HG02884 (cell line): ENCODE data around the gene PRKG1.
A peak's percentile ranks its signal among the peaks of the same experiment; 100 is the strongest.

Experiments
- ATAC-seq: cut with Tn5 transposase; IDR thresholded peaks from one replicate; pipeline ENCODE4 v1.9.1; 2021; ENCODE audit warnings: mild to moderate bottlenecking, moderate library complexity; ENCODE audit not compliant: unreplicated experiment

Gene PRKG1

DNA sequence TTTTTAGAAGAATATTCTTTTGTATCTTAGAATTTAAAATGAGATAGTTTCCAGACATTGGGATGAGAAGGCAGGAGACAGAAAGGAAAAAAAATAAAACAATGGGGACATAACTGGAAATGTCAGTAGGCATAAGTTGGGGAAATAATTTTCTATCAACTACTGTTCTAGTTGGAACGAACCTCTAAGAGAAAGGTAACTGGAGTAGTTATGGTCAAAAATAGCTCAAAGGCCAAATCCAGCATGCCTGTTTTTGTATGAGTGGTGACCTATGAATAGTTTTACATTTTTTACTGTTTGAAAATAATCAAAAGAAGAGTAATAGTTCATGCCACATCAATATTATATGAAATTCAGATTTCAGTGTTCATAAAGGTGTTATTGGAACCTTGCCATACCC is 877.3 kb downstream of the PRKG1 start:
- ATAC-seq: no peak

DNA sequence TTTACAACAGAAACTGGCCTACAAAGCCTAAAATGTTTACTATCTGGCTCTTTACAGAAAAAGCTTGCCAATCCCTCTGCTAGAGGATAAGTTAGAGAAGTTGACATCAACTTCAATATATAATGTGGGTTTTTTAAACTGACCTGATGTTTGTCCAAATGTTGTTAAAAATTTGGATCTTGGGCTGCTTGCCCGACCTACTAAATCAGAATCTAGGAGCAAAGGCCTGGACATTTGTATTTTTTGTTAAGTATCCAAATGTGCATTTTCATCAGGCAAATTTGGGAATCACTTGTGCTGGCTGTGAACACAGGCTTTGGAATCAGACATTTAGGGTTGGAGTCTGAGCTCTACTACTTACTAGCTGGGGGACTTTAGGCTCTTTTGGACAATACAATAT is 877.8 kb downstream of the PRKG1 start:
- ATAC-seq: no peak

DNA sequence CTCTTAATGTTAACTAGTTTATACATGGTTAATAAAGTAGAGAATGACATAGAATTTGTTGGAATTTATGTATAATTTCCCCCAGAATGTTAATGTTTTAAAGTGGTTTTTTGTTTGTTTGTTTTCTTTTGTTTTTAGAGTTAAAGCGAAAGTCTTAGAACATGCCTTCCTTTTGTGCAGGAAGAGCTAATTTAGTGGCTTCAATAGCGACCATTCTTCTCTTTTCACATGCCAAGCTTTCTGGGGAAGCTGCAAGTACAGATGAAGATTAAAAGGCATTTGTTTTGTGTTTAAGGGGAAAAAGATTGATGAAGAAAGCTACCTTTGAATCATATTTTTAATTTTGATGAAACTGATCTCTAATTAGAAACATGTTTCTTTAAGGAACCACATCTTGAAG is 881.4 kb downstream of the PRKG1 start:
- ATAC-seq: no peak

DNA sequence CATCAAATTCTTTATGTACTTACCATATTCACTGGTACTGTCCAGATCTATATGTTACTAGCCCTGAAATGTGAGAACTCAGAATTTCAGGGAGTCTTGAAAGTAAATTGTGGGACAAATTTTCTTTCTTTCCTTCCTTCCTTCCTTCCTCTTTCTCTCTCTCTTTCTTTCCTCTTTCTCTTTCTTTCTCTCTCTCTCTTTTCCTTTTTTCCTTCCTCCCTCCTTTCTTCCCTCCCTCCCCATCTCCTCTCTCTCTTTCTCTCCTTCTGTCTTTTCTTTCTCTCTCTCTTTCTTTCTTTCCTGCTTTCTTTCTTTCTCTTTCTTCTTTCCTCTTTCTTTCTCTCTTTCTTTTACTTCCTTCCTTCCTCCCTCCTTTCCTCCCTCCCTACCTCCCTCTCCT is 882.5 kb downstream of the PRKG1 start:
- no peak for ATAC-seq

DNA sequence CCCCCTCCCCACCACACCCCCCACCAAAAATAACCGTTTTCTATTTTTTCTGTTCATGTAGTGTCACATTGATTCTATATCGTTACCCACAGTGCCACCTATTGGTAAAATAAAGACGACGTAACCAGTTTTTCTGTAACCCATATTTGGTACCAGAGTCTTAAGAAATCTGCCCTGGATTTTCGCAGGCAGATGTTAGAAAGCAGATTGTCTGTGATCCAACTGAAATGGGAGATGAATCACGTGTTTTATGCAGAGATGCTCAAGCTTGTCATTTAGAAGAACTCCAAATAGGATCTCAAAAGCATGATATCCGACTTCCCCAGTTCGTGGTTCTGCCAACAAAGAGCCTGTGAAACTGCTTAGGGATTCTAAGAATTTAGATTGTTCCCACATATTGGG is 886.2 kb downstream of the PRKG1 start:
- ATAC-seq: peak; percentile 63

DNA sequence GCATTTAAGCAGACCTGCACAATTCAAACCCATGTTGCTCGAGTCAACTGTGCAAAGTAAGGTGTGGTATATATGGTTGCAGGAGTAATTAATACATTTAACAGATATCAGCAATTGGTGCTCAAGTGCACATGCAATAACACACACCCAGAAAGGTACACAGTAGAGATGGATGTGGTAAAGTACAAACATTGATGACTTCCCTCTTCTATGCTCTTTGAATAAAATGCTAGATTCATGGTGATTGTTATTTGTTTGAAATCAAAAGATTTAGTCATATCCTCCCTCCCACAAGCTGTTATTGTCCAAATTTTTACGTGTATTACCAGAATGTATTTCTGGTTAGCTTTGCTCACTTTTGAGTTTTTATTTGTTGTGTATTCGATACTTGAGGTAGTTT is 887.1 kb downstream of the PRKG1 start:
- ATAC-seq: no peak

DNA sequence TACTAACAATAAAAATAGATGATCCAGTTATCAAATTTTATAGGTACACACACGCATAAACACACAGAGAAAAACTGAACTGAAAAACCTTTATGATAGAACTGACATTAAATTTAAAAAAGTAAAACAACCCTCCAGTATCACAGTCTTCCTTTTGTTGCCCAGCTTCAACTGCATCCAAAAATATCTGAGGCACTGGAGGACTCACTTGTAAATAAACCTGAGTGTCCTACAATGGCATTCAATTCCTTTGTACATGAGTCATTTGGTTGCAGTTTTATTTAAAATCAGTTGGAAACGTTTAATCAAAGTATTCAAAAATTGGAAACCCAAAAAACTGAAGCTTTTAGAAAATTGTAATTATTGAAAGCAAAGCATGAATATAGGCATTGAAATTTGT is 890.3 kb downstream of the PRKG1 start:
- ATAC-seq: no peak

DNA sequence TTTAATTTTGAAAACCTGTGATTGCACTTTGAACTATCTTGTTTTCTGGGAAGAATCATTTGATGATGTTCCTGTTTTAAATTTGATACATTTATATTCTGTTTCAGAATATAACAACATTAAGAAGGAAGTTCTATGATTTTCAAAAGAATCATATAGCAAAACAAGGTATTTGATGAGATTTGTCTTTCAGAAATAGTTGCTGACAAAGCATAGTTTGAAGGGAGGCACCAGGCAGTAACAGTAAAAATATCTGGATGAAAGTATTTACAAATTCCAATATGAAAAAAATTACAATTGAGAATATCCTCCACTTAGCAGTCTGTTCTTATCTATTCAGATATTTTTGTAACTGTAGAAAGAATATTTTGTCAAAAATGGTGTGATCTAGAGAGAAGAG is 891.2 kb downstream of the PRKG1 start:
- no peak for ATAC-seq

DNA sequence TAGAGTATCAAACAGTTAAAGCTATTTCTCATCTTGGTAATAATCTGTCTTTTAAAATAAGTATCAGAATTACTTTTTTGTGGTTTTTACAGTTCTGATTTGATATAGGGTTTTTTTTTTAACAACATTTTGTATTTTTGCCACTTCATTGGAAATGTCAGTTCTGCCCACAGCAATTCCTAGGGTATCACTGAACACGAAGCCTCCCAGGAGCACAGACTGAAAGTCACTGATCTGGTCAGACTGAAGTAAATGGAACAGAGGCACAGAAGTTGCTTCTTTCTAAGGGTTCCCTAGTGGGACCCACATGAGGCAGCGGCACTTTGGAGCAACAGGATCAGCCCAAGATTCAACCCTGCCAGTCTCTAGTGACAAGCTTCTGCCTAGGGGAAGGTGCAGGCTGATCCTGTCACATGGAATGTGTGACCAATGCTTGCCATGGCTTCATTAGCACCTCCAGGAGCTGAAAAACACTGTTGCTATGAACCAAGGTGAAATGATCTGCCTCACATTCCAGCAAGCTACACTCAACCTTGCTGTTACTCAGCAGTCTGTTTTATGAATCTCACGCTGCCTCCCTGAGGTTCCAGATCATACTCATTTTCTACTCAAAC is 898.6 kb downstream of the PRKG1 start:
- no peak for ATAC-seq

DNA sequence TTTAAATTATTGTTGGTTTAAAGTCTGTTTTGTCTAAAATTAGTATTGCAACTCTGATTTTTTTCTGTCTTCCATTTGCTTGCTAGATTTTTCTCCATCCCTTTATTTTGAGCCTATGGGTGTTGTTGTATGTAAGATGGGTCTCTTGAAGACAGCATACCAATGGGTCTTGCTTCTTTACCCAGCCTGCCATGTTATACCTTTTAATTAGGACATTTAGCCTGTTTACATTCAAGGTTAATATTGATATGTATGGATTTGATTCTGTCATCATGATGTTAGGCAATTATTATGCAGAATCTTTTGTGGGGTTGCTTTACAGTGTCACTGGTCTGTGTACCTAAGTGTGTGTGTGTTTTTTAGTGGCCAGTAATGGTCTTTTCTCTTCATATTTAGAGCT is 906.5 kb downstream of the PRKG1 start:
- ATAC-seq: no peak

DNA sequence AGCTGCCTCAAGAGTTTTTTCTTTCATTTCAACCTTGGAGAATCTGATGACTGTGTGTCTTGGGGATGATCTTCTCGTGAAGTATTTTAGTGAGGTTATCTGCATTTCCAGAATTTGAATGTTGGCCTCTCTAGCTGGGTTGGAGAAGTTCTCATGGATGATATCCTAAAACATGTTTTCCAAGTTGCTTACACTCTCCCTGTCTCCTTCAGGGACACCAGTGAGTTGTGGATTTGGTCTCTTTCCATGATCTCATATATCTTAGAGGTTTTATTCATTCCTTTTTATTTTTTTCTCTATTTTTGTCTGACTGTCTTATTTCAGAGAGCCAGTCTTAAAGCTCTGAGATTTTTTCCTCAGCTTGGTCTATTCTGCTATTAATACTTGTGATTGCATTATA is 907.4 kb downstream of the PRKG1 start:
- ATAC-seq: no peak

DNA sequence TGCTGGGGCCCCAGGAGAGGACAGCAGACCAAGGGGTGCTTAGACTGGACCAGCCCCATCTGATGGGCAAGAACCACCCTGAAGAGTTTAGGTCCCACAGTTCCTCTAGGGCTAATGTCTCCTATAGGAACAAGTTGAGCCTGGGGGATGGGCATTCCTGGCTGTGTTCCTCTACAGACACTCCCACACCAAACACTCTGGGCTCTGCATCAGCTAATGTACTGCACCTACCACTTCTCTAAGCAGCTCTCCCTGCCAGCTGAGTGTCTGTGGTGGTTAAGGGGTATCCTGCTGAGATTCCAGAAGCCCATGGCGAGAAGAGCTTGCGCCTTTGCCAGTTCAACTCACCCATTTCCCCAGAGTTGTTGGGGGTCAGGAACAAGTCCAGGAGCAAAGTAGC is 909.2 kb downstream of the PRKG1 start:
- ATAC-seq: no peak

DNA sequence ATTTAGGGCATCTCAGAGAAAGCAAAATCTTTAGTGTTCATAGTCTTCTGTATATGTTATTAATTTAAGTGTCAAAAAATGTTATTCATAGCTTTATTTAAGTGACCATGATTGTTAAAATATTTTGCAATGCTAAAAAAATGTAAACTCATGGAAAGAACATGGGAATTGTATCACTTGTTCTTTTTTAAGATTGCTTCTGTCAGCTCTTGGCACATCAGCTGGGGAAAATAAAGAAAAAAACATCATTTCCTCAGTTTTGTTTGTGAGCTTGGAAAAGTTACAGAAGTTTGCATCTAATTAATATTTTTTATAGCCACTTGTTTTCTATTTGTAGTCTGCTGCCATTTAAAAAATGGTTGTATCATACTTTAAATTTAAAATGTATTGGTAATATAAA is 911.0 kb downstream of the PRKG1 start:
- no peak for ATAC-seq

DNA sequence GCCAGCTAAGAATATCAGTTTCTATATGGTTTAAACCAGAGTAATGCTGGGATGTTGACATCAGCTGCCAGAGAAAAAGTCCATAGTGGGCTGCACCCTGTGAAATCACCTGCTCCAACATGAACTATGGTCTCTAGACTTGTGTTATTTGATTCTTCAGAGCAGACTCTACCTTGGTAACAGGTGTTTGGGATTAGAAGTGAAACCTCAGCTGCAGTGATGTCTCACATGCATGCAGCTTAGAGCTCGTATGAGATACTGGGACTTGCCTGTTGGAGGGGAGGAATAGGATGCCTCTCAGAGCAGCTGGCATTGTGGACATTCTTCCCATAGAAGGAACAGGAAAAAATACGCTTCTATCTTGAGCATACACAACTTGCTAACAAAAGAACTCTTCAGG is 912.2 kb downstream of the PRKG1 start:
- no peak for ATAC-seq

DNA sequence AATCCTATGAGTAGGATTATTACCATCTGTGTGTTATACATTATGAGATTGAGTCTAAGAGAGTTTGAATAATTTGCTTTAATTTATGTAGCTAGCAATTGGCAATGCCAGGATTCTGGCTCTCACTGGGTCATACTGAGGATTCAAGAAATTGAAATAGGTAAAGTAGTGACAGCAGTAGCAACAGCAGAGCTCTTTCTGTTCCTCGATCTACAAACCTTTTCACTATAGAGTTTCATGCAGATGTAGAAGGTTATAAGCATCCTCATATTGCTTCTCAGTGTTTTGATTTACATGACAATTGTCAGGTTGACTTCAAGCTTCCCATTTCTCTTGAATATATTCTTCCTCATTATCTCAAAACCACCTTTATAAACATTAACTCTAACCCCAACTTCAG is 919.2 kb downstream of the PRKG1 start:
- no peak for ATAC-seq

DNA sequence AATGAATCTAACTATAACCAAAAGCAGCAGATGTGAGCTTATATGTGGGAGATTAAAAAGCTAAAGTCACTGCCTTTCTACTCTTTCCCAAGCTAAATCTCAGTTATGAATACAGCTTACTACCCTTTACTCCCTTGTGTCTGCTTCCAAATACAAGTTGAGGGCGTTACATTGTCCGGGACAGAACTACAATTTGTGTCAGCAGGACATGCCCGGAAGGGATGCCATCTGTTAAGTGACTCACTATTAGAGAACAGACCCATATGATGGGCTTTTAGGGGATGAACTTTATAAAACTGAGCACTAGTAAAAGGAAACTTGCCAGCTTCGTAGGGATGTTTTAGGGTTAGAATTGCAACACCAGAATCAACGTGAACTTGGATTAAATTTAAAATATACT is 924.8 kb downstream of the PRKG1 start:
- ATAC-seq: no peak

DNA sequence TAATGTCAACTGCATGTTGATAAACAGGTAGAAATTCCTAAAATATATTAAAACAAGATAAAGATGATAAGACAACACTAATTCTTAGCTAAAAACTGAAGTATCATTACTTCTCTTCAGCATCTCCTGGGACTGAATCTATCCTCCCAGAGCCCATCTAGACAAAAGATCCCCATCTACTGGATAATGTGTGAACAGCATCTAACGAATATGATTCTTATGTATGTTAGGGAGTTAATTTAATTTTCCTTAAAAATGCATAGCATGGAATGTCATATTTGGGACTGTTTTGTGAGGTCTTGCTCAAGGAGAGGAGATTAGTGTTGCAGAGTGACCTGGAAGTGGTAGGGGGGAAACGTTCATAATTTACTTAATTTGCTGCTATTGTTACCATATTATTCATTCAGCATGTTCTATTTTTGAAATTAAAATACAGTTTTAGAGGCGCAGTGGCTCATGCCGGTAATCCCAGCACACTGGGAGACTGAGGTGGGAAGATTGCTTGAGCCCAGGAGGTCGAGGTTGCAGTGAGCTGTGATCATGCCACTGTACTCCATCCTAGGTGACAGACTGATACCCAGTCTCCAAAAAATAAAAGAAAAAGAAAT is 930.2 kb downstream of the PRKG1 start:
- ATAC-seq: peak; percentile 75

DNA sequence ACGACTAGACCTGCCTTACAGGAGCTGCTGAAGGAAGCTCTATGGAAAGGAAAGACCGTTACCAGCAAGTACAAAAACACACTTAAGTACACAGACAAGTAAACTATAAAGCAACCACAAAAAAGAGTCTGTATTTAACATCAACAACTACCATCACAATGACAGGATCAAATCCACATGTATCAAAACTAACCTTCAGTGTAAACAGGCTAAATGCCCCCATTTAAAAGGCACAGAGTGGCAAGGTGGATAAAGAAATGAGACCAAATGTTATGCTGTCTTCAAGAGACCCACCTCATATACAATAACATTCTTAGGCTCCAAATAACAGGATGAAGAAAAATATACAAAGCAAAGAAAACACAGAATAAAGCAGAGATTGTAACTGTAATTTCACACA is 932.8 kb downstream of the PRKG1 start:
- no peak for ATAC-seq

DNA sequence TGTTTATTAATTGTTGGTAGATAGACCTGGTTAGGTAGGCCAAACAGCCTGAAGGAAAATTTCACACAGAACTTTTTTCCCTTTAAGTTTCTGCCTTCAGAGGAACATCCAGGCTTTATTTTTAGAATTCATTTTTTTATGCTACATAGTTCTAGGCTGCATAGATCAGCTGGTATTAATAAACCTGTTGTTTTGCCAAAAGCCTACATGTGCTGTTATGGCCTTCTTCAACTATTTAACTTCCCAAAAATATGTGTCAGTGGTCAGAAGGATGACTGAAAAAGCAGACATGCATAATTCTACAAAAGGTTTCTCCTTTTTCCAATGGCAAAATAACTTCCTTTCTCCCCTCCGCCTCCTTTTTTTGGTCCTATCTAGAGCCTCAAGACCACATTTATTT is 936.8 kb downstream of the PRKG1 start:
- no peak for ATAC-seq

DNA sequence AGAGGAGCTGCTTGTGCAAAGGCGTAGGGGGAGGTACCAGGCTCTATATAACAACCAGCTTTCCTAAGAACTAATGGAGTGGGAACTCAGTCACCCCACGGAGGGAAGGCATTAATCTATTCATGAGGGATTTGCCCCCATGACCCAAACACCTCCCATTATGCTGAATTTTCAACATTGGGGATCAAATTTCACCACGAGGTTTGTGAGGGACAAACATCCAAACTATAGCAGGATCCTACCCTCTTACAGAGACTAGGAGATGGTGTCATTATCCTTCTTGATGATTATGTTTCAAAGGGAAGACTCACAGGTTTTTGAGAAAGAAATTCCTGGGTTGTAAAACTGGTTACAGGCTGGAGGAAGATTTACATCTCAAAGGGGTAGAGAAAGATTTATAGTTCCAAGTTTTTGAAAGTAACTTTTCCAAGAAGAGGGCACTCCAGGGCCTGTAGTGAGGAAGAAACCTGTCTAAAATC is 944.8 kb downstream of the PRKG1 start:
- ATAC-seq: no peak

DNA sequence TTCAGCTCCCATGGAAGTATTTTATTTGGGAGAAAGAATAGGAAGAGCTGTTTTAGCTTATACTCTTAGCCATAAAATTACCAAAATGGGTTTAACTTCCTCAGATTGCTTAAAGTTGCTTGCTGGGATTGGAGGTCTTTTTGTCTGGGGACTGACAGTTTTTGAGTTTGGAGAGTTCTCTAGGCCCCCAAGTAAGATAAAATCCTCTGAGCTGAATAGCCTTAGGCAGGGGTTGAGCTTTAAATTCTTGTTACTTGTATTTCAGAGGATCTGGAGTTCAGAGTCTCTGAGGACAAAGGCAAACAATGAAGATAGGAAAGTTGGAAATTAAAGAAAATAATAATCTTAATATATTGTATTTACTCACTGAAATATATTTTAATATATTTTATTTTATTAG is 945.4 kb downstream of the PRKG1 start:
- ATAC-seq: no peak

DNA sequence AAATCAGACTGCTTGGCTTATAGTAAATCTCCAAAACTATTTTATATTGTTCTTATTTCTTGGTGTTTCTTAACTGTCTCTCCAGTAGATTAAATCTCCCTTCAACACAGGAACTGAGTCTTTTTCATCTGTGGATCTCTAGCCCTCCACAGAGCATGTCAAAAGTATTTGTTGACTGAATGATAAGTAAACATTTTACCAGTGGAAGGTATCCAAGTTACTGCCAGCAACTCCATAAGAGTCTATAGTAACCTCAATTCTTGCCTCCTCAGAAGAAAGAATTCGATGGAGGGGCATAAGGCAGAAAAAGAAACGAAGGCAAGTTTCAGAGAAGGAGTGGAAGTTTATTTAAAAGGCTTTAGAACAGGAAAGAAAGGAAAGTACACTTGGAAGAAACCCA is 945.9 kb downstream of the PRKG1 start:
- ATAC-seq: no peak

DNA sequence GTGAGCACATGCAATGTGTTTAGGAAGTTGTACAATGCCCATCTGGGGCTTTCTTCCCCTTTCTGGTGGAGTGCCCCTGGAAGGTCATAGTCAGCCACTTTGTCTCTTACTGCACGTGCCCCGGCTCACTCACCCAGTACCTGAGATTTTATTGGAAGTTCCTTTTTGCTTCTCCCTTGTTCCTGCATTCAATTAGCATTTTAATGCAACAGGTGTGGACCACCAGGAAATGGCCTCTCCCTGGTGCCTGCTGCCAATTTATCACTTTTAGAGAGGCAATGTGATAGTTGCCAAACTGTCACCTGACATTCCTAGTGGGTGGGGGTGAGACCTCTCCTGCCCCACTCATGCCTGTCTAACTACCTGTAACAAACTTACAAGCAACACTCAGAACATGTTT is 946.4 kb downstream of the PRKG1 start:
- no peak for ATAC-seq
